Stimulated activated effector memory CD8-positive, alpha-beta T cell treated with anti-CD3 and anti-CD28 coated beads, Interleukin-12 subunit alpha, Interleukin-12 subunit beta, amount 100 ng/mL, for 72 hours (primary cell): Measurements from ENCODE around the gene MAN1A1.

Source experiments
- ATAC-seq: fragments of 150-1000 bp; cut with Tn5 transposase; 2 replicates; pipeline ENCODE4 v1.10.0; 2021
- DNase-seq, 2 donors: peaks; one replicate each; pipeline ENCODE4 v3.0.0; 2021 to 2022; ENCODE audit warnings: low spot score in 2 of 2
- H3K27ac Mint-ChIP-seq: one replicate; pipeline ENCODE4 v1.8.0; 2022; ENCODE audit warnings: mild to moderate bottlenecking, mixed read lengths
- H3K36me3 Mint-ChIP-seq: one replicate; pipeline ENCODE4 v1.8.0; 2022; ENCODE audit warnings: mild to moderate bottlenecking, mixed read lengths
- H3K4me1 Mint-ChIP-seq: one replicate; pipeline ENCODE4 v1.8.0; 2022; ENCODE audit warnings: mixed read lengths
- H3K4me3 Mint-ChIP-seq: one replicate; pipeline ENCODE4 v1.8.0; 2022; ENCODE audit warnings: mild to moderate bottlenecking, mixed read lengths
- H3K9me3 Mint-ChIP-seq: one replicate; pipeline ENCODE4 v1.8.0; 2022; ENCODE audit warnings: mixed read lengths

MAN1A1 gene

GRCh38 chr6:119182875-119183274 is 166.7 kb downstream of the MAN1A1 start:
- H3K36me3 Mint-ChIP-seq, result peaks cover 88% of the 10 kb centered on the region
- H3K27ac Mint-ChIP-seq, result no peak overlapping the region
- no peak for DNase-seq
- H3K9me3 Mint-ChIP-seq, result no peaks in the 10 kb centered on the region
- H3K4me1 Mint-ChIP-seq, result peaks cover 10% of the 10 kb centered on the region
- no peak overlapping the region for H3K4me3 Mint-ChIP-seq
- ATAC-seq, result no peak

DNA sequence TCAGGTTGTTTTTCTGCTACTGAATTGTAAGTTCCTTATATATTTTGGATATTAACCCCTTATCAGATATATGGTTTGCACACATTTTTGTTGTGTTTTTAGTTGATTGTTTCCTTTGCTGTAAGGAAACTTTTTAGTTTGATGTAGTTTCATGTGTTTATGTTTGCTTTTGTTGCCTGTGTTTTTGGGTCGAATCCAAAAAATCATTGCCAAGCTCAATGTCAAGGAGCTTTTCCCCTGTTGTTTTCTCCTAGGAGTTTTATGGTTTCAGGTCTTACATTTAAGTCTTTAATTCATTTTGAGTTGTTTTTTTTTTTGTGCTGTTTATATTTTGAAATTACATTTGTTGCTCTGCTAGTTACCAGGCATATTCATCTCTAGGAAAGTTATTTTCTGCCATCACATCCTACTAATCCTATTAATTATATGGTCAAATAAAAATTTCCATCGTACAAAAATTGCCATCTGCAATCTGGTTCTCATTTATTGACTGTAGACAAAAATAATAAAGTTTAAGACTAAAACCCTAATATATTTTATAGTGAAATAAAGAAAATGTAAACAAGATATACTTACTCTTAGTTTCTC is 167.3 kb downstream of the MAN1A1 start:
- Mint-ChIP-seq H3K4me1 (peaks cover 10% of the 10 kb centered on the region), H3K4me3 (no peak overlapping the region), H3K27ac (no peak overlapping the region), H3K36me3 (peaks cover 87% of the 10 kb centered on the region), H3K9me3 (no peaks in the 10 kb centered on the region)
- ATAC-seq (no peak), DNase-seq (no peak)

- no peak for ATAC-seq
Observed at GRCh38 chr6:119181046-119181445, 168.5 kb downstream of the MAN1A1 start.

DNA sequence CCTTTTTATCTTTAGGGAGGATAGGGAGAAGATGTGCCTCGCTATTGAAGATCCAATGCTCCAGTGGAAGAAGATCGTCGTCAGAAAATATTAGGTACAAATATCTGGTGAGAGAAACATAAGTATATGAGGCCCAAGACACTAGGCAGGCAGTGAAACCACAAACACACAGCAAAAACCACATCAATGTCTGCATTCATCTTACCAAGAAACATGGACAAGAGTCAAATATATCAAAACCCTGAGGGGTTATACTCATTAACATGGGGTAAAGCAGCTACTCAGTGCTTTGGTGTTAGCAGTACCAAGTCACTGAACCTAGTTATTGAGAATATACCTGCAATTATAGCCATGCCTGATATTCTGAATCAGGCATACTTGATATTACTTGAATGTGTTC is 169.7 kb downstream of the MAN1A1 start:
- peak; percentile 40 for ATAC-seq
- no peak overlapping the region for H3K4me3 Mint-ChIP-seq
- H3K9me3 Mint-ChIP-seq, result no peaks in the 10 kb centered on the region
- peak overlapping the region; percentile 52 for H3K27ac Mint-ChIP-seq
- no peak for DNase-seq
- H3K4me1 Mint-ChIP-seq, result peaks cover 10% of the 10 kb centered on the region
- H3K36me3 Mint-ChIP-seq, result peaks cover 63% of the 10 kb centered on the region

More at GRCh38 chr6:119181046-119181445, 168.5 kb downstream of the MAN1A1 start:
- Mint-ChIP-seq H3K4me3 (no peak overlapping the region), H3K9me3 (no peaks in the 10 kb centered on the region), H3K27ac (no peak overlapping the region), H3K4me1 (peaks cover 10% of the 10 kb centered on the region), H3K36me3 (peaks cover 75% of the 10 kb centered on the region)
- DNase-seq, result no peak

- no peak overlapping the region for H3K27ac Mint-ChIP-seq
Observed at GRCh38 chr6:119179062-119179461, 170.5 kb downstream of the MAN1A1 start.

DNA sequence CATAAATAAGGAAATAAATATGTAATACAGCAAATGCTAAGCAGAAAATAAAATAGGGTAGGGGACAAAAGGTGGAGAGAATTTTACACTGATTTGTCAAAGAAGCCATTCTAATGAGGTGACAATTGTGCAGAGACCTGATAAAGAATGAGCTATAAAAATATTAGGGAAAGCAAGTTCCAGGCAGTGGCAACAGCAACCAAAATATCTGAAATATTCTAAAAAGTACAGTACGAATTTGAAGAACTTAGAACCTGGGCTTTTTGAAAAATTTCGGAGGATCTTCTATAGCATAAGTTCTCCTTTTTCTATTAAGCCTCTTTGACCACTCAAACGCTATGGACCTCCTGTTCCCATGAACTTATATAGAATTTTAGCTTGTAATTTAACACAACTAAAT is 173.1 kb downstream of the MAN1A1 start:
- DNase-seq (no peak), ATAC-seq (no peak)
- Mint-ChIP-seq H3K27ac (no peak overlapping the region), H3K9me3 (no peaks in the 10 kb centered on the region), H3K4me3 (no peak overlapping the region), H3K4me1 (peaks cover 10% of the 10 kb centered on the region), H3K36me3 (peaks cover 29% of the 10 kb centered on the region)

More at GRCh38 chr6:119179062-119179461, 170.5 kb downstream of the MAN1A1 start:
- Mint-ChIP-seq H3K9me3 (no peaks in the 10 kb centered on the region), H3K36me3 (peaks cover 55% of the 10 kb centered on the region), H3K4me1 (peaks cover 10% of the 10 kb centered on the region), H3K4me3 (no peak overlapping the region)
- DNase-seq (no peak), ATAC-seq (no peak)

- Mint-ChIP-seq H3K27ac (no peak overlapping the region), H3K4me1 (peaks cover 7% of the 10 kb centered on the region), H3K4me3 (no peak overlapping the region), H3K36me3 (peaks cover 17% of the 10 kb centered on the region), H3K9me3 (no peaks in the 10 kb centered on the region)
- DNase-seq (no peak), ATAC-seq (no peak)
Observed at GRCh38 chr6:119174879-119175817, 174.4 kb downstream of the MAN1A1 start.

- Mint-ChIP-seq H3K4me1 (no peaks in the 10 kb centered on the region), H3K4me3 (no peak overlapping the region), H3K9me3 (no peaks in the 10 kb centered on the region), H3K36me3 (peaks cover 6% of the 10 kb centered on the region), H3K27ac (no peak overlapping the region)
- DNase-seq (no peak), ATAC-seq (no peak)
Observed at GRCh38 chr6:119174085-119174445, 175.5 kb downstream of the MAN1A1 start.

- H3K9me3 Mint-ChIP-seq, result no peaks in the 10 kb centered on the region
- no peak overlapping the region for H3K27ac Mint-ChIP-seq
- no peak for ATAC-seq
- no peak for DNase-seq
- H3K4me3 Mint-ChIP-seq, result no peak overlapping the region
- H3K4me1 Mint-ChIP-seq, result no peaks in the 10 kb centered on the region
- peaks cover under 1% of the 10 kb centered on the region for H3K36me3 Mint-ChIP-seq
Observed at GRCh38 chr6:119173249-119174084, 176.1 kb downstream of the MAN1A1 start.

GRCh38 chr6:119172824-119173223 is 176.7 kb downstream of the MAN1A1 start:
- Mint-ChIP-seq H3K4me1 (no peaks in the 10 kb centered on the region), H3K27ac (no peak overlapping the region), H3K9me3 (no peaks in the 10 kb centered on the region), H3K4me3 (no peak overlapping the region), H3K36me3 (no peaks in the 10 kb centered on the region)
- DNase-seq (no peak), ATAC-seq (no peak)

GRCh38 chr6:119171864-119172588 is 177.5 kb downstream of the MAN1A1 start:
- H3K4me3 Mint-ChIP-seq, result no peak overlapping the region

GRCh38 chr6:119171088-119171841 is 178.3 kb downstream of the MAN1A1 start:
- no peak for DNase-seq
- Mint-ChIP-seq H3K4me3 (no peak overlapping the region), H3K9me3 (no peaks in the 10 kb centered on the region), H3K27ac (no peak overlapping the region), H3K4me1 (no peaks in the 10 kb centered on the region), H3K36me3 (no peaks in the 10 kb centered on the region)
- no peak for ATAC-seq

More at GRCh38 chr6:119171864-119172588, 177.5 kb downstream of the MAN1A1 start:
- DNase-seq, result no peak
- H3K36me3 Mint-ChIP-seq, result no peaks in the 10 kb centered on the region
- H3K4me1 Mint-ChIP-seq, result no peaks in the 10 kb centered on the region
- no peaks in the 10 kb centered on the region for H3K9me3 Mint-ChIP-seq
- no peak overlapping the region for H3K27ac Mint-ChIP-seq
- ATAC-seq, result no peak

GRCh38 chr6:119170447-119171087 is 179.0 kb downstream of the MAN1A1 start:
- no peak for DNase-seq
- Mint-ChIP-seq H3K4me3 (no peak overlapping the region), H3K27ac (no peak overlapping the region), H3K36me3 (no peaks in the 10 kb centered on the region), H3K9me3 (no peaks in the 10 kb centered on the region), H3K4me1 (no peaks in the 10 kb centered on the region)
- ATAC-seq, result no peak

DNA sequence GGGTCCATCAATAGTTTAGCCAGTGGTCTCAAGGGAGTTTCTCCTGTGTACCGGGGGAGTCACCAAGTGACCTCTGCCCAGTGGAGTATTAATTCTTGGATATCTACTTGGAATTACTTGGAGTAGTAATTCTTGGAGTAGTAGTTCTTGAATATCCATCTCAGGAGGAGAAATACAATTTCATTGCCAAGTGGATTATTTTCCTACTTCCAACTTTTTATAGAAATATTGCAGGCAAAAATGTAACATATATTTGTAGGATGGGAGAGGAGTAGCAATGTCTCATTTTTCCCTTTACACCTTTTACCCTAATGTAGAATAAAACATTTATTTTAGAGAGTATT is 179.5 kb downstream of the MAN1A1 start:
- no peak for ATAC-seq
- no peak overlapping the region for H3K27ac Mint-ChIP-seq
- DNase-seq, result no peak
- H3K36me3 Mint-ChIP-seq, result no peaks in the 10 kb centered on the region
- H3K9me3 Mint-ChIP-seq, result no peaks in the 10 kb centered on the region
- no peak overlapping the region for H3K4me3 Mint-ChIP-seq
- no peaks in the 10 kb centered on the region for H3K4me1 Mint-ChIP-seq
